Right lobe of liver (tissue), 6 donors: Measurements from ENCODE around the gene SRF. TPM values are rescaled to one million over a fixed set of nuclear protein-coding genes. Genes with fewer than 3 reads are reported as not detected.

Experiments
- ATAC-seq, 4 donors: fragments of 200-7000 bp; cut with Tn5 transposase; one replicate each; pipeline ENCODE4 v1.9.1; 2020; ENCODE audit warnings: mild to moderate bottlenecking in 4 of 4, moderate library complexity in 4 of 4
- DNase-seq, 3 donors: peaks; one replicate each; pipeline ENCODE4 v3.0.0-alpha.2; 2020
- H3K27ac ChIP-seq, 3 donors: fragments of 200-600 bp; one replicate each; pipeline ENCODE4 v1.8.0; 2022
- H3K27me3 ChIP-seq, 2 donors: fragments of 200-600 bp; one replicate each; pipeline ENCODE4 v1.8.0; 2022
- H3K36me3 ChIP-seq, 4 donors: fragments of 200-600 bp; sonication (generic) in 1 of 4; one replicate each; pipeline versions ENCODE4 v1.5.1 to v1.8.0; 2017 to 2022; ENCODE audit warnings: control low read depth in 1 of 4
- H3K4me1 ChIP-seq, 4 donors: fragments of 200-600 bp; sonication (generic) in 1 of 4; one replicate each; pipeline versions ENCODE4 v1.5.1 to v1.8.0; 2017 to 2022; ENCODE audit warnings: control low read depth in 1 of 4
- H3K4me3 ChIP-seq, 3 donors: fragments of 200-600 bp; one replicate each; pipeline ENCODE4 v1.8.0; 2022
- H3K9me3 ChIP-seq, 4 donors: fragments of 200-600 bp; sonication (generic) in 1 of 4; one replicate each; pipeline versions ENCODE4 v1.5.1 to v1.8.0; 2017 to 2022; ENCODE audit warnings: control low read depth in 1 of 4
- POLR2A ChIP-seq: fragments of 450-650 bp; IDR thresholded peaks from one replicate; pipeline ENCODE4 v1.6.1; 2017; ENCODE audit warnings: antibody characterized with exemption, mild to moderate bottlenecking
- WGBS: methylation state at CpG from one replicate; pipeline ENCODE4 v1.1.6; 2018; ENCODE audit warnings: low coverage, low lambda C conversion rate; ENCODE audit not compliant: insufficient coverage; ENCODE audit errors: missing lambda C conversion rate; 5-methylcytosine and 5-hydroxymethylcytosine counted together
- intact Hi-C, 2 donors: fragments of 100-400 bp; cut with DNase I; formaldehyde crosslinking; loops; one replicate each; pipeline versions ENCODE4 v1.11.2 to v1.14.1; 2022
- total RNA-seq, 6 experiments: library from RNA; depleted of rRNA in 2 of 6; stranded (reverse); fragments of >200 nt in 2 of 6; fragmentation: NEBNext Ultra II Directional in 3 of 6; extraction: Animal tissue kit (Norgen Biotek cat#: 25700) in 3 of 6; gene quantifications; one replicate each; pipeline versions ENCODE4 v1.1.0 to v1.2.4, GENCODE V29; 2016 to 2023
- TF ChIP-seq, protein P1 (sequence below), 4 donors: fragments of 200-600 bp in 3 of 4; fragments of 450-650 bp in 1 of 4; IDR thresholded peaks; one replicate each; pipeline versions ENCODE4 v1.5.1 to v1.8.0; 2016 to 2022; ENCODE audit warnings: antibody characterized with exemption in 4 of 4, mild to moderate bottlenecking in 2 of 4
- donor health status: DM: no; HTN: yes; CAD: no.
- donor health status: DM: no; HTN: no; CAD: no.
- donor health status: DM: no; HTN: no; CAD: no.
- donor health status: DM: no; HTN: yes; CAD: no.
- donor health status: DM: no; HTN: yes; CAD: no.

The SRF gene
- total RNA-seq, 6 experiments from 2014 or later = 4.9 to 17.0 (median 11.3) TPM

DNA sequence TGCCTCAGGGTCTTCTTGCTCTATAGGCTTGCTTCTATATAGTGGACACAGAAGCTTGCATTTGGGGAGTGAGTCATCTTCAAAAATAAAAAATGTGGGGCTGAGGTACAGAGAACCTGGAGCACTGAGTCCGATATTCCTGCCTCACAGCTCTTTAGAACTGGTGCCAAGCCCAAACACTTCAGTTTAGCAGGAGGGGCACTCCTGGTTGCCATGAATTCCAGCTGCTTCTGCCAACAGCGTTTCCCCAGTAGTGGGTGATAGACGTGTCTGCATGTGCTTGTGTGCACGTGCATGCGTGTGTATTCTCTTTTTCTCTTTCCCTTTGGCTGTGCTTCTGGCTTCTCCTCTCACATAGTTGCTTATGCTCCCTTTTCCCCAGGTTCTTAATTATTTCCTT lies 46.3 kb downstream of the SRF start:
- 84% methylated on average over 5 of the region's 5 CpGs for WGBS
- Histone ChIP-seq H3K36me3 (peaks cover 0 to 11% (median 1%) of the 10 kb centered on the region in 4 donors), H3K27ac (no peak overlapping the region), H3K4me3 (no peak overlapping the region), H3K4me1 (no peaks in the 10 kb centered on the region), H3K27me3 (no peaks in the 10 kb centered on the region), H3K9me3 (no peaks in the 10 kb centered on the region)
- TF ChIP-seq, protein P1, sequence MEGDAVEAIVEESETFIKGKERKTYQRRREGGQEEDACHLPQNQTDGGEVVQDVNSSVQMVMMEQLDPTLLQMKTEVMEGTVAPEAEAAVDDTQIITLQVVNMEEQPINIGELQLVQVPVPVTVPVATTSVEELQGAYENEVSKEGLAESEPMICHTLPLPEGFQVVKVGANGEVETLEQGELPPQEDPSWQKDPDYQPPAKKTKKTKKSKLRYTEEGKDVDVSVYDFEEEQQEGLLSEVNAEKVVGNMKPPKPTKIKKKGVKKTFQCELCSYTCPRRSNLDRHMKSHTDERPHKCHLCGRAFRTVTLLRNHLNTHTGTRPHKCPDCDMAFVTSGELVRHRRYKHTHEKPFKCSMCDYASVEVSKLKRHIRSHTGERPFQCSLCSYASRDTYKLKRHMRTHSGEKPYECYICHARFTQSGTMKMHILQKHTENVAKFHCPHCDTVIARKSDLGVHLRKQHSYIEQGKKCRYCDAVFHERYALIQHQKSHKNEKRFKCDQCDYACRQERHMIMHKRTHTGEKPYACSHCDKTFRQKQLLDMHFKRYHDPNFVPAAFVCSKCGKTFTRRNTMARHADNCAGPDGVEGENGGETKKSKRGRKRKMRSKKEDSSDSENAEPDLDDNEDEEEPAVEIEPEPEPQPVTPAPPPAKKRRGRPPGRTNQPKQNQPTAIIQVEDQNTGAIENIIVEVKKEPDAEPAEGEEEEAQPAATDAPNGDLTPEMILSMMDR (IDR thresholded peaks at IDR 0.05) = no peak
- TF ChIP-seq POLR2A = no peak
- DNase-seq (no peak), ATAC-seq (no peak)
- intact Hi-C loops = no loop called here

GRCh38 chr6:43219119-43219518 lies 48.0 kb downstream of the SRF start:
- no peak for TF ChIP-seq POLR2A
- TF ChIP-seq, protein P1 (IDR thresholded peaks at IDR 0.05) = no peak
- DNase-seq = no peak
- peaks cover 0 to 20% (median 3%) of the 10 kb centered on the region in 4 donors for H3K36me3 ChIP-seq
- intact Hi-C loops = no loop called here
- H3K4me1 ChIP-seq = no peaks in the 10 kb centered on the region
- no peaks in the 10 kb centered on the region for H3K27me3 ChIP-seq
- H3K9me3 ChIP-seq = no peaks in the 10 kb centered on the region
- WGBS = 100% methylated on average over 1 of the region's 3 CpGs
- ATAC-seq = no peak
- H3K27ac ChIP-seq = no peak overlapping the region
- H3K4me3 ChIP-seq = no peak overlapping the region

- intact Hi-C loops = no loop called here
- 87% methylated on average over 6 of the region's 7 CpGs for WGBS
- ATAC-seq (no peak), DNase-seq (no peak)
- H3K9me3 ChIP-seq = no peaks in the 10 kb centered on the region
- peaks cover 0 to 20% (median 3%) of the 10 kb centered on the region in 4 donors for H3K36me3 ChIP-seq
- no peaks in the 10 kb centered on the region for H3K27me3 ChIP-seq
- H3K27ac ChIP-seq = no peak overlapping the region
- no peak overlapping the region for H3K4me3 ChIP-seq
- TF ChIP-seq POLR2A = no peak
- TF ChIP-seq, protein P1 (IDR thresholded peaks at IDR 0.05) = no peak
- no peaks in the 10 kb centered on the region for H3K4me1 ChIP-seq
These were observed 48.7 kb downstream of the SRF start for GRCh38 chr6:43219814-43220213.

DNA sequence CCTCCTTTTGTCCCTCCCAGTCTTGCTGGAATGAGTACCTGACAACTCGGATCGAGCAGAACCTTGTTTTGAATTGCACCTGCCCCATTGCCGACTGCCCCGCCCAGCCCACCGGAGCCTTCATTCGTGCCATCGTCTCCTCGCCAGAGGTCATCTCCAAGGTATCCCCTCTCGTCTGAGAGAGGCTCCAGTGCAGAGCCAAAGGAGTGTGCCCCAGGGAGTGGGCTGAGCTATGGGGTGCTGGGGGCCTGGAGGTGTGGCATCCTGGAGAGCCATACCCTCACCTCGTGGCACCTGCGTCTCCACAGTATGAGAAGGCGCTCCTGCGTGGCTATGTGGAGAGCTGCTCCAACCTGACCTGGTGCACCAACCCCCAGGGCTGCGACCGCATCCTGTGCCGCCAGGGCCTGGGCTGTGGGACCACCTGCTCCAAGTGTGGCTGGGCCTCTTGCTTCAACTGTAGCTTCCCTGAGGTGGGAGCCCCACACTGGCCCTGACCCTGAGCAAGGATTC lies 49.4 kb downstream of the SRF start:
- intact Hi-C loops = no loop called here
- no peaks in the 10 kb centered on the region for H3K9me3 ChIP-seq
- no peaks in the 10 kb centered on the region for H3K4me1 ChIP-seq
- H3K27ac ChIP-seq = no peak overlapping the region
- no peak for ATAC-seq
- DNase-seq = no peak
- TF ChIP-seq POLR2A = no peak
- TF ChIP-seq, protein P1 (IDR thresholded peaks at IDR 0.05) = no peak
- H3K27me3 ChIP-seq = no peaks in the 10 kb centered on the region
- WGBS = no CpG with 5 or more reads among the region's 16 CpGs
- peaks cover 0 to 20% (median 2%) of the 10 kb centered on the region in 4 donors for H3K36me3 ChIP-seq
- no peak overlapping the region for H3K4me3 ChIP-seq
